Measurements from ENCODE around the gene SLC8B1. TPM values are rescaled to one million over a fixed set of nuclear protein-coding genes. Genes with fewer than 3 reads are reported as not detected.
A peak's percentile ranks its signal among the peaks of the same experiment; 100 is the strongest.

The SLC8B1 gene
- total and polyA plus RNA-seq, 2 of the 4 experiments (the other 2 are of a cell fraction) = 4.1 to 10.2 TPM

GRCh38 chr12:113325916-113326315 lies 9.0 kb downstream of the SLC8B1 start:
- intact Hi-C loops (cut with micrococcal nuclease) = no loop called here
- POLR2A ChIA-PET (ENCODE audit: unreplicated experiment) = no interaction called here

More at GRCh38 chr12:113325916-113326315, 9.0 kb downstream of the SLC8B1 start:
- Histone ChIP-seq H2AFZ (replicated peaks; ENCODE audit: low read length, poor library complexity) (no peak overlapping the region), H2BK15ac (ENCODE audit: low read depth, low read length) (no peak overlapping the region), H2AK5ac (ENCODE audit: low read depth, low read length) (no peak overlapping the region), H2AK9ac (replicated peaks; ENCODE audit: low read depth, low read length, poor library complexity) (no peak overlapping the region), H3K4me1 (ENCODE audit: control insufficient read depth, insufficient read depth, low read length) (peaks cover 4% of the 10 kb centered on the region), H4K8ac (ENCODE audit: low read depth in 2 of 2, low read length in 2 of 2) (no peak overlapping the region), H4K5ac (ENCODE audit: low read depth, low read length) (no peak overlapping the region), H3K27me3 (ENCODE audit: control insufficient read depth, insufficient read depth, low read length) (no peaks in the 10 kb centered on the region), H3K27ac (ENCODE audit: insufficient read depth, low read length) (peak overlapping the region; percentile 54; the same call in 1 of the 2 replicates), H3K79me1 (ENCODE audit: low read depth in 1 of 2, low read length in 2 of 2) (peaks cover 3 to 13% of the 10 kb centered on the region in 2 experiments; a peak in 2 of 4 replicates), H3K4me2 (ENCODE audit: low read depth, low read length) (no peak overlapping the region), H3K9me1 (ENCODE audit: insufficient read depth, low read length) (0 out of 2 replicates have a peak, but pooled peaks cover 4% of the 10 kb centered on the region), H3K56ac (ENCODE audit: extremely low read depth, insufficient read depth, low read length) (no peak overlapping the region), H2BK20ac (ENCODE audit: low read depth, low read length) (no peak overlapping the region), H4K20me1 (ENCODE audit: insufficient read depth, low read length) (no peaks in the 10 kb centered on the region), H3K9ac (ENCODE audit: low read depth, low read length) (no peak overlapping the region), H2BK120ac (ENCODE audit: low read depth, low read length) (no peak overlapping the region), H3K18ac (ENCODE audit: low read depth, low read length) (no peak overlapping the region; the same call in 1 of the 2 replicates), H2BK5ac (ENCODE audit: low read depth, low read length, poor library complexity, severe bottlenecking) (no peak overlapping the region), H3K36me3 (ENCODE audit: control insufficient read depth, insufficient read depth, low read length) (peaks cover 10% of the 10 kb centered on the region), H3K23ac (ENCODE audit: low read depth, low read length) (no peak overlapping the region), H3K4me3 (ENCODE audit: insufficient read depth, low read depth, low read length) (no peak overlapping the region), H4K91ac (ENCODE audit: insufficient read depth, low read depth, low read length) (no peak overlapping the region), H3K4ac (ENCODE audit: low read depth, low read length) (no peak overlapping the region), H3K14ac (replicated peaks; ENCODE audit: low read depth, low read length) (no peak overlapping the region), H3K9me3 (ENCODE audit: control insufficient read depth, insufficient read depth, low read length) (peaks cover 2% of the 10 kb centered on the region; the same call in 1 of the 2 replicates)
- ATAC-seq (ENCODE audit: low read depth) (peak; percentile 82), DNase-seq (peak; percentile 75)
- in situ Hi-C loops (cut with MboI; ENCODE audit: low sequenced_read_pairs) (no loop called here), dilution Hi-C loops (cut with HindIII; ENCODE audit: low sequenced_read_pairs, unreplicated experiment) (no loop called here)
- WGBS, 2 experiments (ENCODE audit: extremely low coverage in 2 of 2, insufficient read length in 1 of 2) = no CpG with 5 or more reads among the region's 3 CpGs
- BruUV-seq (replicated peaks) = no TSS peak
- no peak for TF ChIP-seq CHD1 (IDR thresholded peaks at IDR 0.05; ENCODE audit: low read depth, low read length)
- no peak for TF ChIP-seq CTCF (conservative IDR thresholded peaks at IDR 0.05; ENCODE audit: low read depth, low read length)
- TF ChIP-seq USF2 (IDR thresholded peaks at IDR 0.05; ENCODE audit: low read depth, low read length) = no peak
- TF ChIP-seq NFE2L2 (IDR thresholded peaks at IDR 0.05; ENCODE audit: low read depth, low read length) = no peak
- TF ChIP-seq CEBPB (IDR thresholded peaks at IDR 0.05; ENCODE audit: low read depth, low read length) = no peak
- TF ChIP-seq RCOR1 (IDR thresholded peaks at IDR 0.05; ENCODE audit: insufficient replicate concordance, low read length) = no peak
- TF ChIP-seq RFX5 (IDR thresholded peaks at IDR 0.05; ENCODE audit: low read depth, low read length) = no peak
- no peak for TF ChIP-seq MAZ (IDR thresholded peaks at IDR 0.05; ENCODE audit: borderline replicate concordance, low read depth, low read length)
- TF ChIP-seq SMC3 (IDR thresholded peaks at IDR 0.05; ENCODE audit: low read depth, low read length) = no peak
- TF ChIP-seq MXI1 (IDR thresholded peaks at IDR 0.05; ENCODE audit: borderline replicate concordance, low read depth, low read length) = no peak
- no peak for TF ChIP-seq FOS (IDR thresholded peaks at IDR 0.05; ENCODE audit: low read depth, low read length)
- no peak for TF ChIP-seq RAD21 (IDR thresholded peaks at IDR 0.05; ENCODE audit: low read length)
- TF ChIP-seq, protein P1, sequence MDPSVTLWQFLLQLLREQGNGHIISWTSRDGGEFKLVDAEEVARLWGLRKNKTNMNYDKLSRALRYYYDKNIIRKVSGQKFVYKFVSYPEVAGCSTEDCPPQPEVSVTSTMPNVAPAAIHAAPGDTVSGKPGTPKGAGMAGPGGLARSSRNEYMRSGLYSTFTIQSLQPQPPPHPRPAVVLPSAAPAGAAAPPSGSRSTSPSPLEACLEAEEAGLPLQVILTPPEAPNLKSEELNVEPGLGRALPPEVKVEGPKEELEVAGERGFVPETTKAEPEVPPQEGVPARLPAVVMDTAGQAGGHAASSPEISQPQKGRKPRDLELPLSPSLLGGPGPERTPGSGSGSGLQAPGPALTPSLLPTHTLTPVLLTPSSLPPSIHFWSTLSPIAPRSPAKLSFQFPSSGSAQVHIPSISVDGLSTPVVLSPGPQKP (IDR thresholded peaks at IDR 0.05; ENCODE audit: borderline replicate concordance, low read depth, low read length) = no peak
- TF ChIP-seq POLR2A (IDR thresholded peaks at IDR 0.05; ENCODE audit: low read depth, low read length) = no peak
- CTCF ChIA-PET = interaction anchor here (0.7 to 1.2 kb wide), 4 partner anchors 37 to 578 kb away, joined by 3 to 4 read pairs (median 4); no protein-coding TSS in a partner anchor

Data from IMR-90 (cell line).